Activated T-helper 1 cell treated with Interleukin-2 at 50 U/mL for 16 hours (primary cell): ENCODE measurements around the gene LCE1B.

Experiments
- DNase-seq: peaks from one replicate; pipeline ENCODE4 v3.0.0-alpha.2; 2020; ENCODE audit warnings: low read depth

The LCE1B gene

DNA sequence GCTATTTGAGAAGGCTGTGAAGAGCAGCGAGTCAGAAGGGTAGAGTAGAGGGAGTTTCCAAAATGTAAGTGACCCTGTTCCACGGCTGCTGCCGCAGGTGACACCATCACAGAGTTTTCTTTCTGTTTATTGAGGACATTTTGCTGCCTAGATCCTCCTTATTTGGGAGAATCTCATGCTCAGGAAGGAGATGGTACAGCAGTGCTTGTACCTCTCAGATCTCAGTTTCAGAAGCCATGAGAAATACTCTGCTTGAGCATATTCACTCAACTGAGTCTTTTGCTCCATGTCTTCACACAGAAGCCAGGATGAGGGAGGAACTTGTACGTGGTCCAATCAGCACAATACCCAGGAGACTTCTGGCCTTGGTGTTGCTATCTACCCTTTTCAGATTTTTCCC, 49.6 kb downstream of the LCE1B start:
- DNase-seq: no peak
